Measurements from ENCODE around the gene ADRB2. TPM values are rescaled to one million over a fixed set of nuclear protein-coding genes. Genes with fewer than 3 reads are reported as not detected.
"Not testable (repeated sequence)": the region's sequence is repeated elsewhere in the genome, so short reads cannot be mapped to it uniquely, and the experiment has no call there.

Gene ADRB2
- total RNA-seq, 2 experiments from 2014 or later, result 0.81 to 0.98 TPM

GRCh38 chr5:148801682-148802276 is 24.6 kb upstream of the ADRB2 start:
- Mint-ChIP-seq H3K4me1 (ENCODE audit: low read depth) (peaks cover 59% of the 10 kb centered on the region), H3K9me3 (peaks cover 7% of the 10 kb centered on the region), H3K4me3 (no peak overlapping the region), H3K36me3 (ENCODE audit: low read depth) (no peaks in the 10 kb centered on the region), H3K27me3 (peaks cover 10% of the 10 kb centered on the region), H3K27ac (no peak overlapping the region)
- POLR2A ChIA-PET, result interaction anchor here (1.0 kb wide), 1 partner anchor 11 kb away, joined by 4 read pairs; no protein-coding TSS in a partner anchor
- no peak for TF ChIP-seq CTCF (IDR thresholded peaks at IDR 0.05)
- ATAC-seq (no peak), DNase-seq (no peak)
- CTCF ChIA-PET, result interaction anchor here (1.0 kb wide), 1 partner anchor 68 kb away, joined by 3 read pairs; no protein-coding TSS in a partner anchor
- intact Hi-C loops (cut with micrococcal nuclease), result no loop called here

GRCh38 chr5:148803451-148803850 is 23.0 kb upstream of the ADRB2 start:
- intact Hi-C loops (cut with micrococcal nuclease), result loop anchor here (1.0 kb wide), 1 partner anchor 12 kb away; no protein-coding TSS in a partner anchor
- DNase-seq, result peak; percentile 75
- not testable (repeated sequence) for H3K4me3 Mint-ChIP-seq; H3K36me3 Mint-ChIP-seq (ENCODE audit: low read depth); H3K9me3 Mint-ChIP-seq
- Mint-ChIP-seq H3K27ac (peak overlapping the region; percentile 67), H3K27me3 (peaks cover 10% of the 10 kb centered on the region), H3K4me1 (ENCODE audit: low read depth) (peaks cover 64% of the 10 kb centered on the region)
- peak; percentile 77 for ATAC-seq
- POLR2A ChIA-PET, result interaction anchor here (1.2 to 1.5 kb wide), 2 partner anchors 11 to 22 kb away, joined by 5 to 7 read pairs; partner anchors contain the start of gene ADRB2
- CTCF ChIA-PET, result interaction anchor here (1.2 to 3.8 kb wide), 4 partner anchors 17 to 73 kb away, joined by 3 to 16 read pairs (median 8); no protein-coding TSS in a partner anchor

- Mint-ChIP-seq H3K4me3 (no peak overlapping the region), H3K27me3 (peaks cover 7% of the 10 kb centered on the region), H3K27ac (peak overlapping the region; percentile 65), H3K36me3 (ENCODE audit: low read depth) (no peaks in the 10 kb centered on the region), H3K9me3 (peaks cover 7% of the 10 kb centered on the region), H3K4me1 (ENCODE audit: low read depth) (peaks cover 68% of the 10 kb centered on the region)
- no peak for TF ChIP-seq CTCF (IDR thresholded peaks at IDR 0.05)
- no peak for ATAC-seq
- CTCF ChIA-PET, result interaction anchor here (1.2 to 3.8 kb wide), 6 partner anchors 16 to 73 kb away, joined by 3 to 16 read pairs (median 7); no protein-coding TSS in a partner anchor
- intact Hi-C loops (cut with micrococcal nuclease), result no loop called here
- POLR2A ChIA-PET, result interaction anchor here (1.2 to 1.5 kb wide), 3 partner anchors 12 to 21 kb away, joined by 5 to 7 read pairs (median 6); partner anchors contain the start of gene ADRB2
- no peak for DNase-seq
These were observed 22.0 kb upstream of the ADRB2 start for GRCh38 chr5:148804393-148804792.

- CTCF ChIA-PET, result interaction anchor here (0.7 to 3.8 kb wide), 7 partner anchors 15 to 152 kb away, joined by 3 to 16 read pairs (median 4); no protein-coding TSS in a partner anchor
- Mint-ChIP-seq H3K27ac (peak overlapping the region; percentile 79), H3K4me1 (ENCODE audit: low read depth) (peaks cover 65% of the 10 kb centered on the region), H3K36me3 (ENCODE audit: low read depth) (no peaks in the 10 kb centered on the region), H3K27me3 (peaks cover 7% of the 10 kb centered on the region), H3K4me3 (no peak overlapping the region), H3K9me3 (peaks cover 7% of the 10 kb centered on the region)
- no peak for TF ChIP-seq CTCF (IDR thresholded peaks at IDR 0.05)
- POLR2A ChIA-PET, result interaction anchor here (0.7 to 1.3 kb wide), 3 partner anchors 14 to 40 kb away, joined by 3 to 6 read pairs (median 4); no protein-coding TSS in a partner anchor
- DNase-seq, result peak; percentile 78
- intact Hi-C loops (cut with micrococcal nuclease), result no loop called here
- ATAC-seq, result peak; percentile 45
These were observed 20.8 kb upstream of the ADRB2 start for GRCh38 chr5:148805326-148806290.

GRCh38 chr5:148806520-148806931 is 19.9 kb upstream of the ADRB2 start:
- ChIA-PET CTCF (interaction anchor here (0.7 to 3.8 kb wide), 5 partner anchors 14 to 151 kb away, joined by 3 to 16 read pairs (median 9); no protein-coding TSS in a partner anchor), POLR2A (interaction anchor here (1.2 kb wide), 1 partner anchor 17 kb away, joined by 4 read pairs; no protein-coding TSS in a partner anchor)
- DNase-seq, result no peak
- H3K36me3 Mint-ChIP-seq (ENCODE audit: low read depth), result no peaks in the 10 kb centered on the region
- H3K4me3 Mint-ChIP-seq, result no peak overlapping the region
- no peak for ATAC-seq
- H3K9me3 Mint-ChIP-seq, result peaks cover 7% of the 10 kb centered on the region
- intact Hi-C loops (cut with micrococcal nuclease), result no loop called here
- H3K27ac Mint-ChIP-seq, result no peak overlapping the region
- TF ChIP-seq CTCF (IDR thresholded peaks at IDR 0.05), result no peak
- H3K27me3 Mint-ChIP-seq, result peaks cover 6% of the 10 kb centered on the region
- peaks cover 64% of the 10 kb centered on the region for H3K4me1 Mint-ChIP-seq (ENCODE audit: low read depth)
